M059J (cell line): ENCODE results near the gene ADARB2. TPM values are rescaled to one million over a fixed set of nuclear protein-coding genes. Genes with fewer than 3 reads are reported as not detected.
"Not testable (repeated sequence)": the region's sequence is repeated elsewhere in the genome, so short reads cannot be mapped to it uniquely, and the experiment has no call there.

Source experiments
- DNase-seq: peaks from one replicate; pipeline ENCODE4 v3.0.0-alpha.2; 2012; ENCODE audit warnings: low read depth
- total RNA-seq: library from RNA; depleted of rRNA; stranded (reverse); fragments of >200 nt; shearing (Covaris generic); gene quantifications from 2 replicates; pipeline ENCODE4 v1.2.3, GENCODE V29; 2014

Gene ADARB2
- total RNA-seq, 1 experiment from 2014 or later: not detected

- DNase-seq: no peak
Measured at GRCh38 chr10:1240341-1240775, 497.0 kb downstream of the ADARB2 start.

- no peak for DNase-seq
Measured at GRCh38 chr10:1233031-1233430, 504.3 kb downstream of the ADARB2 start.

GRCh38 chr10:1232164-1232911 lies 505.0 kb downstream of the ADARB2 start:
- no peak for DNase-seq

GRCh38 chr10:1230592-1231275 lies 506.6 kb downstream of the ADARB2 start:
- DNase-seq: no peak

- DNase-seq: no peak
Measured at GRCh38 chr10:1230138-1230537, 507.2 kb downstream of the ADARB2 start.

GRCh38 chr10:1229574-1229973 lies 507.8 kb downstream of the ADARB2 start:
- no peak for DNase-seq

- no peak for DNase-seq
Measured at GRCh38 chr10:1229116-1229515, 508.2 kb downstream of the ADARB2 start.

GRCh38 chr10:1228467-1228975 lies 508.8 kb downstream of the ADARB2 start:
- no peak for DNase-seq

- no peak for DNase-seq
Measured at GRCh38 chr10:1227510-1228402, 509.6 kb downstream of the ADARB2 start.

GRCh38 chr10:1226907-1227306 lies 510.4 kb downstream of the ADARB2 start:
- not testable (repeated sequence) for DNase-seq

GRCh38 chr10:1219874-1220273 lies 517.5 kb downstream of the ADARB2 start:
- DNase-seq: not testable (repeated sequence)

- no peak for DNase-seq
Measured at GRCh38 chr10:1217661-1218060, 519.7 kb downstream of the ADARB2 start.

- DNase-seq: no peak
Measured at GRCh38 chr10:1217237-1217587, 520.1 kb downstream of the ADARB2 start.

- DNase-seq: no peak
Measured at GRCh38 chr10:1216574-1217236, 520.6 kb downstream of the ADARB2 start.

GRCh38 chr10:1215862-1216573 lies 521.3 kb downstream of the ADARB2 start:
- DNase-seq: no peak

GRCh38 chr10:1214882-1215540 lies 522.3 kb downstream of the ADARB2 start:
- DNase-seq: no peak

GRCh38 chr10:1214071-1214675 lies 523.2 kb downstream of the ADARB2 start:
- no peak for DNase-seq

- DNase-seq: no peak
Measured at GRCh38 chr10:1213252-1214070, 523.9 kb downstream of the ADARB2 start.

GRCh38 chr10:1212571-1213141 lies 524.7 kb downstream of the ADARB2 start:
- DNase-seq: no peak
